HepG2 (cell line): ENCODE data around the gene HOXB4. TPM values are rescaled to one million over a fixed set of nuclear protein-coding genes. Genes with fewer than 3 reads are reported as not detected.

Experiments used
- ATAC-seq: fragments of 200-7000 bp; cut with Tn5 transposase; 3 replicates; pipeline ENCODE4 v1.9.1; 2020; ENCODE audit warnings: mild to moderate bottlenecking, moderate library complexity
- BruUV-seq: library from RNA; stranded (reverse); fragments of 400-500 nt; replicated peaks from 2 replicates; lab custom pipeline; 2021; lab: Mats Ljungman, UMichigan
- CTCF ChIA-PET: fragments of 300-600 bp; formaldehyde crosslinking; extraction: SDS; loops from one replicate; lab custom pipeline; 2021; ENCODE audit warnings: low total read pairs, inconsistent platforms, low intra/inter-chr PET ratio; lab: Yijun Ruan, JAX
- POLR2A ChIA-PET: fragments of 350-600 bp; sonication (Branson Sonifier 250); formaldehyde crosslinking; loops from one replicate; lab custom pipeline; 2020; ENCODE audit warnings: antibody characterized with exemption, inconsistent platforms; lab: Yijun Ruan, JAX
- DNase-seq: peaks from one replicate; pipeline ENCODE4 v3.0.0-alpha.2; 2015; ENCODE audit warnings: low spot score
- FAIRE-seq: peaks from 3 replicates; lab custom pipeline; 2011; peaks lifted over from hg19 to GRCh38; lab: Jason Lieb, UNC
- H2AFZ ChIP-seq: one replicate; pipeline ENCODE4 v1.6.1; 2011; ENCODE audit warnings: low read length, inconsistent platforms
- H3K27ac ChIP-seq: fragments of 300-600 bp; 3 replicates; pipeline ENCODE4 v1.8.0; 2011; ENCODE audit warnings: mixed run types, mild to moderate bottlenecking, mixed read lengths, low read length, inconsistent platforms; ENCODE audit not compliant: insufficient read depth; ENCODE audit errors: extremely low read length
- H3K27me3 ChIP-seq, 2 experiments: fragments of 200-600 bp in 1 of 2; 2 replicates in 1 of 2; 3 replicates in 1 of 2; pipeline versions ENCODE4 v1.6.0 to v1.8.0; 2011; ENCODE audit warnings: low read length in 2 of 2, mild to moderate bottlenecking in 2 of 2, moderate library complexity in 2 of 2, inconsistent platforms in 1 of 2; ENCODE audit not compliant: insufficient read depth in 2 of 2, control insufficient read depth in 1 of 2
- H3K36me3 ChIP-seq, 2 experiments: fragments of 200-600 bp in 1 of 2; replicated peaks in 1 of 2; 2 replicates in 1 of 2; 3 replicates in 1 of 2; pipeline versions ENCODE4 v1.5.1 to v1.8.0; 2011; ENCODE audit warnings: low read length in 2 of 2, inconsistent platforms in 1 of 2; ENCODE audit not compliant: insufficient read depth in 2 of 2, control insufficient read depth in 1 of 2
- H3K4me1 ChIP-seq: 2 replicates; pipeline ENCODE4 v1.5.1; 2012; ENCODE audit warnings: low read length, inconsistent platforms; ENCODE audit not compliant: insufficient read depth
- H3K4me2 ChIP-seq: 2 replicates; pipeline ENCODE4 v1.6.0; 2011; ENCODE audit warnings: low read depth, low read length, inconsistent platforms
- H3K4me3 ChIP-seq, 3 experiments: fragments of 200-600 bp in 1 of 3; sonication (generic), shearing (Covaris generic) in 1 of 3; replicated peaks in 1 of 3; 2 replicates each; pipeline ENCODE4 v1.5.1; 2011 to 2016; ENCODE audit warnings: low read length in 3 of 3, inconsistent platforms in 2 of 3, low read depth in 2 of 3, mild to moderate bottlenecking in 2 of 3, control low read depth in 1 of 3, mixed read lengths in 1 of 3; ENCODE audit not compliant: insufficient read depth in 1 of 3
- H3K79me2 ChIP-seq: one replicate; pipeline ENCODE4 v1.6.1; 2011; ENCODE audit warnings: low read length, inconsistent platforms; ENCODE audit not compliant: insufficient read depth
- H3K9ac ChIP-seq: 2 replicates; pipeline ENCODE4 v1.6.0; 2011; ENCODE audit warnings: mild to moderate bottlenecking, low read depth, low read length, inconsistent platforms; ENCODE audit not compliant: insufficient read depth
- H3K9me3 ChIP-seq: 2 replicates; pipeline ENCODE4 v1.5.1; 2012; ENCODE audit warnings: mild to moderate bottlenecking, low read length
- H4K20me1 ChIP-seq: 2 replicates; pipeline ENCODE4 v1.6.0; 2011; ENCODE audit warnings: inconsistent platforms, mild to moderate bottlenecking, low read length, moderate library complexity; ENCODE audit not compliant: insufficient read depth
- CCDC6 ChIP-seq: sonication (generic); formaldehyde crosslinking; IDR thresholded peaks from 2 replicates; pipeline ENCODE4 v1.8.1; 2022; ENCODE audit warnings: mild to moderate bottlenecking, missing genetic modification reagents, moderate library complexity
- FOXM1 ChIP-seq: sonication (generic); formaldehyde crosslinking; IDR thresholded peaks from 2 replicates; pipeline ENCODE4 v1.5.0; 2020; ENCODE audit warnings: missing genetic modification reagents
- HCFC1 ChIP-seq: fragments of 150-350 bp; IDR thresholded peaks from 2 replicates; pipeline ENCODE4 v1.6.1; 2014; ENCODE audit warnings: low read depth, low read length
- NCOA5 ChIP-seq: sonication (generic); formaldehyde crosslinking; IDR thresholded peaks from 2 replicates; pipeline ENCODE4 v1.4.0; 2020; ENCODE audit warnings: missing genetic modification reagents
- POLR2AphosphoS2 ChIP-seq: IDR thresholded peaks from 2 replicates; pipeline ENCODE4 v1.6.1; 2011; ENCODE audit warnings: low read depth, low read length, improper control_type of control experiment
- SMC3 ChIP-seq: IDR thresholded peaks from 2 replicates; pipeline ENCODE4 v1.6.1; 2011; ENCODE audit warnings: low read length, improper control_type of control experiment
- ZNF138 ChIP-seq: sonication (generic); formaldehyde crosslinking; IDR thresholded peaks from 2 replicates; pipeline ENCODE4 v1.5.0; 2020; ENCODE audit warnings: mild to moderate bottlenecking, low read depth, missing genetic modification reagents
- ZNF776 ChIP-seq: sonication (generic); formaldehyde crosslinking; IDR thresholded peaks from 2 replicates; pipeline ENCODE4 v1.4.0; 2020; ENCODE audit warnings: mild to moderate bottlenecking, missing genetic modification reagents
- WGBS: methylation state at CpG from one replicate; pipeline ENCODE4 v1.1.6; 2017; ENCODE audit warnings: low lambda C conversion rate; 5-methylcytosine and 5-hydroxymethylcytosine counted together
- in situ Hi-C: cut with HindIII; loops from 2 replicates; pipeline ENCODE4 v1.10.0; 2017; ENCODE audit warnings: low pct_unique_long_range_greater_than_20kb; ENCODE audit not compliant: extremely low pct_ligation_motif_present
- intact Hi-C: fragments of 100-400 bp; cut with micrococcal nuclease; formaldehyde crosslinking; loops from one replicate; pipeline ENCODE4 v1.10.0; 2022; ENCODE audit not compliant: unreplicated experiment
- polyA plus RNA-seq, 8 experiments: library from polyadenylated mRNA; depleted of rRNA in 3 of 8; stranded (reverse) in 7 of 8; unstranded in 1 of 8; fragments of >200 nt; fragmentation: Illumina TruSeq in 4 of 8; extraction: Trizol in 4 of 8; gene quantifications; 2 replicates each; pipeline versions ENCODE4 v1.2.1 to v1.2.3, GENCODE V29; 2011 to 2016; ENCODE audit warnings: low read depth in 4 of 8, missing spikeins in 1 of 8, mixed read lengths in 1 of 8; ENCODE audit not compliant: insufficient read depth in 1 of 8
- total RNA-seq, 5 experiments: library from RNA; depleted of rRNA; stranded (reverse); fragments of >200 nt; fragmentation: Illumina TruSeq; extraction: Trizol; gene quantifications; 2 replicates each; pipeline ENCODE4 v1.2.3, GENCODE V29; 2016; ENCODE audit warnings: low read depth in 1 of 5
- TF ChIP-seq, protein P1 (sequence below): sonication (generic); formaldehyde crosslinking; IDR thresholded peaks from 2 replicates; pipeline ENCODE4 v1.4.0; 2020; ENCODE audit warnings: mild to moderate bottlenecking, missing genetic modification reagents

The HOXB4 gene
- total and polyA plus RNA-seq, 2 of the 13 experiments (the other 11 are each of a cell fraction or from before 2014, with no cell fraction given): not detected

GRCh38 chr17:48563385-48563838, 14.7 kb downstream of the HOXB4 start:
- Histone ChIP-seq H3K4me2 (no peak overlapping the region), H3K36me3 (no peaks in the 10 kb centered on the region), H3K9ac (no peak overlapping the region), H3K4me3 (no peak overlapping the region), H3K4me1 (no peaks in the 10 kb centered on the region), H3K27ac (no peak overlapping the region), H3K79me2 (no peaks in the 10 kb centered on the region), H3K27me3 (peaks cover 24 to 94% of the 10 kb centered on the region in 2 experiments), H2AFZ (no peak overlapping the region), H4K20me1 (no peaks in the 10 kb centered on the region), H3K9me3 (no peaks in the 10 kb centered on the region)
- FAIRE-seq: no peak
- BruUV-seq: no TSS peak
- in situ Hi-C loops: no loop called here
- CTCF ChIA-PET: no interaction called here
- POLR2A ChIA-PET: no interaction called here
- no peak for DNase-seq
- TF ChIP-seq HCFC1 (no peak), CCDC6 (CRISPR knock-in tag) (no peak), FOXM1 (CRISPR knock-in tag) (no peak), ZNF776 (CRISPR knock-in tag) (no peak), NCOA5 (CRISPR knock-in tag) (no peak), POLR2AphosphoS2 (no peak), ZNF138 (no peak), SMC3 (no peak)
- TF ChIP-seq, protein P1, sequence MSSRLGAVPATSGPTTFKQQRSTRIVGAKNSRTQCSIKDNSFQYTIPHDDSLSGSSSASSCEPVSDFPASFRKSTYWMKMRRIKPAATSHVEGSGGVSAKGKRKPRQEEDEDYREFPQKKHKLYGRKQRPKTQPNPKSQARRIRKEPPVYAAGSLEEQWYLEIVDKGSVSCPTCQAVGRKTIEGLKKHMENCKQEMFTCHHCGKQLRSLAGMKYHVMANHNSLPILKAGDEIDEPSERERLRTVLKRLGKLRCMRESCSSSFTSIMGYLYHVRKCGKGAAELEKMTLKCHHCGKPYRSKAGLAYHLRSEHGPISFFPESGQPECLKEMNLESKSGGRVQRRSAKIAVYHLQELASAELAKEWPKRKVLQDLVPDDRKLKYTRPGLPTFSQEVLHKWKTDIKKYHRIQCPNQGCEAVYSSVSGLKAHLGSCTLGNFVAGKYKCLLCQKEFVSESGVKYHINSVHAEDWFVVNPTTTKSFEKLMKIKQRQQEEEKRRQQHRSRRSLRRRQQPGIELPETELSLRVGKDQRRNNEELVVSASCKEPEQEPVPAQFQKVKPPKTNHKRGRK (CRISPR knock-in tag): no peak
- 12% methylated on average over 6 of the region's 6 CpGs for WGBS
- no peak for ATAC-seq
- intact Hi-C loops: no loop called here
